GM20000 (cell line): ENCODE results near the gene DIS3.
"Not testable (repeated sequence)": the region's sequence is repeated elsewhere in the genome, so short reads cannot be mapped to it uniquely, and the experiment has no call there.

Experiments used
- DNase-seq: peaks from one replicate; pipeline ENCODE4 v3.0.0; 2012; ENCODE audit warnings: low spot score
- CTCF ChIP-seq: IDR thresholded peaks from 2 replicates; pipeline ENCODE4 v1.5.1; 2012; ENCODE audit warnings: mild to moderate bottlenecking, control low read depth; ENCODE audit errors: extremely low read depth, missing control alignments

DIS3 gene

GRCh38 chr13:72737033-72737432 lies 44.7 kb downstream of the DIS3 start:
- DNase-seq, result no peak
- no peak for TF ChIP-seq CTCF

GRCh38 chr13:72728290-72728605 lies 53.5 kb downstream of the DIS3 start:
- DNase-seq, result no peak
- no peak for TF ChIP-seq CTCF

- DNase-seq, result peak; percentile 91
- TF ChIP-seq CTCF, result no peak
Observed at GRCh38 chr13:72727417-72728289, 54.0 kb downstream of the DIS3 start, which contains the start of the genes BORA and MZT1. TSS of gene BORA (plus strand) at chr13:72727923. CDS start at chr13:72728941, 1,018 bp downstream. TSS of gene MZT1 (minus strand) at chr13:72727629. CDS start at chr13:72727602, 27 bp downstream.

GRCh38 chr13:72726726-72727416 lies 54.8 kb downstream of the DIS3 start:
- peak; percentile 22 for DNase-seq
- no peak for TF ChIP-seq CTCF

GRCh38 chr13:72726185-72726584 lies 55.5 kb downstream of the DIS3 start:
- DNase-seq, result not testable (repeated sequence)

- DNase-seq, result no peak
- TF ChIP-seq CTCF, result no peak
Observed at GRCh38 chr13:72716776-72717175, 64.9 kb downstream of the DIS3 start.
